Immature natural killer cell (primary cell): ENCODE data around the gene CEP95. TPM values are rescaled to one million over a fixed set of nuclear protein-coding genes. Genes with fewer than 3 reads are reported as not detected.
"Not testable (repeated sequence)": the region's sequence is repeated elsewhere in the genome, so short reads cannot be mapped to it uniquely, and the experiment has no call there.

Experiments used
- DNase-seq, 3 donors: peaks; one replicate each; pipeline ENCODE4 v3.0.0; 2022; ENCODE audit warnings: mixed read lengths in 1 of 3
- H3K27ac Mint-ChIP-seq, 6 donors: one replicate each; pipeline ENCODE4 v1.8.0; 2020; ENCODE audit warnings: mixed read lengths in 6 of 6, mild to moderate bottlenecking in 5 of 6, inconsistent platforms in 4 of 6, moderate library complexity in 3 of 6
- H3K27me3 Mint-ChIP-seq, 3 donors: one replicate each; pipeline ENCODE4 v1.8.0; 2020 to 2021; ENCODE audit warnings: low read depth in 3 of 3, mild to moderate bottlenecking in 3 of 3, mixed read lengths in 3 of 3, moderate library complexity in 3 of 3, inconsistent platforms in 1 of 3
- H3K36me3 Mint-ChIP-seq, 3 donors: one replicate each; pipeline ENCODE4 v1.8.0; 2020; ENCODE audit warnings: mixed read lengths in 3 of 3, inconsistent platforms in 2 of 3, mild to moderate bottlenecking in 2 of 3
- H3K4me1 Mint-ChIP-seq, 2 donors: one replicate each; pipeline ENCODE4 v1.8.0; 2020; ENCODE audit warnings: inconsistent platforms in 2 of 2, mild to moderate bottlenecking in 2 of 2, mixed read lengths in 2 of 2, moderate library complexity in 1 of 2
- H3K4me3 Mint-ChIP-seq, 5 donors: one replicate each; pipeline ENCODE4 v1.8.0; 2020; ENCODE audit warnings: mild to moderate bottlenecking in 5 of 5, mixed read lengths in 5 of 5, inconsistent platforms in 3 of 5, moderate library complexity in 3 of 5
- H3K9me3 Mint-ChIP-seq, 6 donors: one replicate each; pipeline ENCODE4 v1.8.0; 2020; ENCODE audit warnings: mild to moderate bottlenecking in 6 of 6, mixed read lengths in 6 of 6, inconsistent platforms in 4 of 6, moderate library complexity in 3 of 6
- polyA plus RNA-seq, 3 donors: library from polyadenylated mRNA; unstranded; fragments of 300-500 nt; fragmentation: Illumina TruSeq; gene quantifications; one replicate each; pipeline ENCODE4 v1.2.3, GENCODE V29; 2021

The CEP95 gene
- polyA plus RNA-seq, 3 donors from 2014 or later, result 7.1 to 12.7 (median 7.5) TPM

DNA sequence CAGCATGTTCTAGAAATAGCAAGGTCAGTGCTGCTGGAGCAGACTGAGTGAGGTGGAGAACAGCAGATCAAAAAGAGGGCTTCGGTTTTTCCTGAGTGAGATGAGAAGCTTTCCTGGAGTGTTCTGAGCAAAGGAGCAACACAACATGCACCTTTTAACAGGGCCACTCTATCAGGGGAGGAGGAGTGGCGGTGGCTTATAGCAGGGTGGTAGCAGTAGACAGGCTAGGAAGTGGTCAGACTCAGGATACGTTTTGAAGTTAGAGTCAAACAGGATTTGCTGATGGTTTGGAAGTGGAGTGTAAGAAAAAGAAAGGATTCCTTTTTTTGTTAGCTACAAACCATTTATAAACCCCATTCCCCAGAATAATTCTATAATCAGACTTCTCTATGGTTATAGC lies 22.4 kb upstream of the CEP95 start:
- Mint-ChIP-seq H3K27ac (peak overlapping the region in 2 of 6 donors; percentile 15 to 66), H3K4me3 (no peak overlapping the region), H3K27me3 (peaks cover 0 to under 1% (median 0%) of the 10 kb centered on the region in 3 donors), H3K9me3 (no peaks in the 10 kb centered on the region), H3K36me3 (peaks cover 23 to 37% (median 33%) of the 10 kb centered on the region in 3 donors), H3K4me1 (peaks cover 0 to 2% of the 10 kb centered on the region in 2 donors)
- DNase-seq, result no peak

DNA sequence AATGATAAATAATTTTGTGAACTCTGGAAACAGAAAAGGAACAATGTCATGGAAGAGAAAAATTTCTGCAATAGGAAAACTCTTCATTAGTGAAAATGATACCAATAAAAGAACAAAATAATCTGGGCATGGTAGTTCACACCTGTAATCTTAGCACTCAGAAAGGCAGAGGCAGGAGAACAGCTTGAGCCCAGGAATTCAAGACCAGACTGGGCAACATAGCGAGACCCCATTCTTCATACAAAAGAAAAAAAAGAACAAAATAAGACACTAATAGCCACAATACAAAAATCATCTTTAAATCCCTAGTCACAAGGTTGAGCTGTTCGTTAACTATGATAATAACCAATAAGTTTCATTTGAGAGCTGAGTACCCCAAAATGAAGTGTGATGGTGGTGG lies 18.5 kb upstream of the CEP95 start:
- Mint-ChIP-seq H3K36me3 (peaks cover 26 to 34% (median 33%) of the 10 kb centered on the region in 3 donors), H3K4me3 (no peak overlapping the region), H3K27me3 (no peaks in the 10 kb centered on the region), H3K4me1 (peaks cover 6 to 7% of the 10 kb centered on the region in 2 donors), H3K27ac (no peak overlapping the region), H3K9me3 (no peaks in the 10 kb centered on the region)
- DNase-seq, result no peak

DNA sequence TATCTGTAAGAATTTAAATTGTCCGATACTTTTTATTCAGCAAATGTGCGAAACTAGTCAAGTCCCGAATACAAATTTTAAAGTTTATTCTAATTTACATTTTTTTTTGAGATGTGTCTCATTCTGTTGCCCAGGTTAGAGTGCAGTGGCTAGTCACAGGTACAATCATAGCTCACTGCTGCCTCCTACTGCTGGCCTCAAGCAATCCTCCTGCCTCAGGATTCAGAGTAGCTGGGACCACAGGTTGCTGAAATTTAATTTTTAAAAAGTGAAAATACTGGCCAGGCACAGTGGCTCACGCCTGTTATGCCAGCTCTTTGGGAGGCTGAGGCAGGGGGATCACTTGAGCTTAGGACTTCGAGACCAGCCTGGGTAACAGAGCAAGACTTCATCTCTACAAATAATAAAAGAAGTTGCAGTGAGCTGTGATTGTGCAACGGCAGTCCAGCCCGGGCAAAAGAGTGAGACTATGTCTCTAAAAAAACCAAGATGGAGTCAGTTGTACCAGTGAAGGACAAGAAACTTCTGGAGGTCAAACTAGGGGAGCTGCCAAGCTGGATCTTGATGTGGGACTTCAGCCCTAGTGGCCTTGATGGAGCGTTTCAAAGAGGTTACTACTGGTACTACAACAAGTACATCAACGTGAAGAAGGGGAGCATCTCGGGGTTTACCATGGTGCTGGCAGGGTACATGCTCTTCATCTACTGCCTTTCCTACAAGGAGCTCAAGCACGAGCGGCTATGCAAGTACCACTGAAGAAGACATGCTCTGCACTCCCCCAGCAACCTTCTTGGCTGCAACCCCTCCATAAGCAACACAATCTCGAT lies 15.5 kb upstream of the CEP95 start:
- H3K9me3 Mint-ChIP-seq, result no peaks in the 10 kb centered on the region
- H3K27me3 Mint-ChIP-seq, result peaks cover 0 to 3% (median 0%) of the 10 kb centered on the region in 3 donors
- peaks cover 8 to 17% (median 11%) of the 10 kb centered on the region in 3 donors for H3K36me3 Mint-ChIP-seq
- peak; percentile 26 to 38 (median 34) for DNase-seq
- peaks cover 29 to 35% of the 10 kb centered on the region in 2 donors for H3K4me1 Mint-ChIP-seq
- H3K4me3 Mint-ChIP-seq, result no peak overlapping the region
- peak overlapping the region in 3 of 6 donors; percentile 29 to 53 (median 44) for H3K27ac Mint-ChIP-seq

DNA sequence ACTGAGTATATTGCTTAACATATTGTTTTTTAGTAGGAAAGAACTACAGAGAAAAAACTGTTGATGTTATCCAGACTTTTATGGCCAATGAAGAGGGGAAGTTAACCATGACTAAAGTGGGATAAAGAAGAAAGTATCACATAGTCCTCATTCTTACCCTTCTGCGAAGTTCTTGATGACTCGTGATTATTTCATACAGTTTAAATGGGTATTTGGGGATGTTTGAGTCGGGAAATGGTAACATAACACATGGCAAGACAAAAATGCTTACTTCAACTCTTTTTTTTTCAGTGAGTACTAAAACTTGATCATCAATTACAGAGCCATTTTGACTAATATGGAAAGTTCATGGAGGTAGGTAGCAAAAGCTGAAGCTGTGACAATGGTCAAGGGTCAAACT lies 14.8 kb upstream of the CEP95 start:
- DNase-seq, result no peak
- Mint-ChIP-seq H3K36me3 (peaks cover 8 to 17% (median 11%) of the 10 kb centered on the region in 3 donors), H3K4me1 (peaks cover 36 to 42% of the 10 kb centered on the region in 2 donors), H3K27me3 (peaks cover 4 to 9% (median 4%) of the 10 kb centered on the region in 3 donors), H3K27ac (peak overlapping the region in 2 of 6 donors; percentile 36 to 44), H3K4me3 (no peak overlapping the region), H3K9me3 (no peaks in the 10 kb centered on the region)

DNA sequence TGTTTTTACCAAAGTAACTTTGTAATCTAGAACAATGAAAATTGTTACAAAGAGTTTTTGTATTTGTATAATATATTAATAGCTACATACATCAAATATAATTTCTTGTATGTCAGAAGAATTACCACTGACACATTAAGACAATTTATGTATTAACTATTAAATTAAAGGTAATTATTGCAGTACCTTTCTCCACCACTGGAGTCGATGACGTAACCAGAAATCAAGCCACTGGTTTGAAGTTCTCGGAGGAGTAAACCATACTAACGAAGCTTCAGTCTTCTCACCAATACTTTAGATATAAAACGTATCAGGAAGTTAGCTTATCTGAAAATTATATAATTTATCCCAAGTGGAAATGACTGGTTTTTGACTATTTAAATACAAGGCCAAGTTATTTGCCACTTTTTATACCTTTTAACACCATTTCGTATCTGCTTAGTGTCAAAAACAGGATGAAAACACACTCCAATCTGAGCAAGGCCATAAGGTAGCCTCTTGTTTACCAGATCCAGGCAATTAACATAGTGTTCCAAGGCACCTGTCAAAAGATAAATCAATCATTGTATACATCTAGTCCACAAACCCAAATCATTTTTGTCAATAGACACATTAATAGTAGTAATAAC lies 14.2 kb upstream of the CEP95 start:
- peak overlapping the region in 4 of 6 donors; percentile 7 to 65 (median 32) for H3K27ac Mint-ChIP-seq
- H3K4me1 Mint-ChIP-seq, result peaks cover 42 to 48% of the 10 kb centered on the region in 2 donors
- H3K36me3 Mint-ChIP-seq, result peaks cover 8 to 17% (median 11%) of the 10 kb centered on the region in 3 donors
- H3K9me3 Mint-ChIP-seq, result no peaks in the 10 kb centered on the region
- peak in 2 of 3 donors; percentile 17 to 39 for DNase-seq
- no peak overlapping the region for H3K4me3 Mint-ChIP-seq
- peaks cover 10 to 15% (median 10%) of the 10 kb centered on the region in 3 donors for H3K27me3 Mint-ChIP-seq

DNA sequence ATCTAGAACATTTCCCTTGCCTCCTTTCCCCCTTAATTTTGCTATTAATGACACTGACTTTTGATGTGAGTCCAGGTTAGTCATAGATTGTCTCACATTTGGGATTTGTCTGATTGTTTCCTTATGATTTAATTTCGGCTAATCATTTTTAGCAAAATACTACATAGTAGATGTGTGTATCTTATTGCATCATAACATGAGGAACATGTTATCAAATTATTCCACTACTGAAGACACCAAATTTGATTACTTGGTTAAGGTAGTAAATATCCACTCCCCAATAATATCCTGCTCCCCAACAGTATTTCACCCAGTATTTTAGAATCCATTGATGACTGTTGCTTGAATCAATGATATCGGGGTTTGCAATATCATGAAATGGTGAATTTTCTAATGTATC lies 12.7 kb upstream of the CEP95 start:
- H3K27ac Mint-ChIP-seq, result peak overlapping the region in 1 of 6 donors; percentile 78
- peaks cover 10 to 19% (median 17%) of the 10 kb centered on the region in 3 donors for H3K36me3 Mint-ChIP-seq
- peaks cover 50 to 63% of the 10 kb centered on the region in 2 donors for H3K4me1 Mint-ChIP-seq
- H3K9me3 Mint-ChIP-seq, result no peaks in the 10 kb centered on the region
- DNase-seq, result no peak
- peak overlapping the region in 3 of 5 donors; percentile 53 to 76 (median 70) for H3K4me3 Mint-ChIP-seq
- peaks cover 16 to 29% (median 25%) of the 10 kb centered on the region in 3 donors for H3K27me3 Mint-ChIP-seq

DNA sequence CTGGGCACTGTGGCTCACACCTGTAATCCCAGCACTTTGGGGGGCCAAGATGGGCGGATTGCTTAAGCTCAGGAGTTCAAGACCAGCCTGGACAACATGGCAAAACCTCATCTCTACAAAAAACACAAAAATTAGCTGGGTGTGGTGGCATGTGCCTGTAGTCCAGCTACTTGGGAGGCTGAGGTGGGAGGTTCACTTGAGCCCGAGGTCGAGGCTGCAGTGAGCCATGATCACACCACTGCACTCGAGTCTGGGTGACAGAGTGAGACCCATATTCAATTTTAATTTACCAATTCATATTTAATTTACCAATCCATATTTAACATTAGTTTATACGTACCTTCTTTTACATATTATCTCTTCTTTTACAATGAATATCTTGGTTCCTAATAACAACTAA lies 11.5 kb upstream of the CEP95 start:
- not testable (repeated sequence) for H3K9me3 Mint-ChIP-seq, DNase-seq, H3K27ac Mint-ChIP-seq
- Mint-ChIP-seq H3K4me1 (peaks cover 59 to 75% of the 10 kb centered on the region in 2 donors), H3K27me3 (peaks cover 16 to 37% (median 36%) of the 10 kb centered on the region in 3 donors), H3K36me3 (peaks cover 11 to 27% (median 25%) of the 10 kb centered on the region in 3 donors), H3K4me3 (peak overlapping the region in 4 of 5 donors; percentile 100)

DNA sequence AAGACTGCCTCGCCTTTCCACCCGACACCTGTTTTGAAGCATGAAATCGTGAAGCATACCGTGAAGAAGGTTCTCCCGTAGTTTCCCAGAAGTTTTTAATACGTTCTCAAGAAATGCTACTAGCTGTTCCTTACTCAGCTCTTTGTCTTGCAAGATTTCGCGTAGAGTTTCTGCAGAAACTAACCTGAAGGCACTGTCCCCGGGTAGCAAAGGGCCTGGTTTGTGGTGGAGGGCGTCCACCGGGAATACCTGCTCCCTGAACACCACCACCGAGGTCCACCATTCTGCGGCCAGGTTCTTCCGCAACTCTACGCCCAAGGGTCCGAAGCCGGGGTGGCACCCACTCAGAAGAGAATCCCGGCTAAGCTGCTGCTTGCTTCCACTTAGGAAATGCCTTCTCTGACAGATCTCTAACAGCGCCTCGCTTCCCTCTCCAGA lies 10.4 kb upstream of the CEP95 start:
- Mint-ChIP-seq H3K36me3 (peaks cover 8 to 34% (median 29%) of the 10 kb centered on the region in 3 donors), H3K27ac (peak overlapping the region; percentile 97 to 100 (median 99)), H3K4me1 (peaks cover 62 to 85% of the 10 kb centered on the region in 2 donors), H3K27me3 (peaks cover 20 to 48% (median 46%) of the 10 kb centered on the region in 3 donors), H3K4me3 (peak overlapping the region; percentile 100), H3K9me3 (no peaks in the 10 kb centered on the region)
- no peak for DNase-seq

DNA sequence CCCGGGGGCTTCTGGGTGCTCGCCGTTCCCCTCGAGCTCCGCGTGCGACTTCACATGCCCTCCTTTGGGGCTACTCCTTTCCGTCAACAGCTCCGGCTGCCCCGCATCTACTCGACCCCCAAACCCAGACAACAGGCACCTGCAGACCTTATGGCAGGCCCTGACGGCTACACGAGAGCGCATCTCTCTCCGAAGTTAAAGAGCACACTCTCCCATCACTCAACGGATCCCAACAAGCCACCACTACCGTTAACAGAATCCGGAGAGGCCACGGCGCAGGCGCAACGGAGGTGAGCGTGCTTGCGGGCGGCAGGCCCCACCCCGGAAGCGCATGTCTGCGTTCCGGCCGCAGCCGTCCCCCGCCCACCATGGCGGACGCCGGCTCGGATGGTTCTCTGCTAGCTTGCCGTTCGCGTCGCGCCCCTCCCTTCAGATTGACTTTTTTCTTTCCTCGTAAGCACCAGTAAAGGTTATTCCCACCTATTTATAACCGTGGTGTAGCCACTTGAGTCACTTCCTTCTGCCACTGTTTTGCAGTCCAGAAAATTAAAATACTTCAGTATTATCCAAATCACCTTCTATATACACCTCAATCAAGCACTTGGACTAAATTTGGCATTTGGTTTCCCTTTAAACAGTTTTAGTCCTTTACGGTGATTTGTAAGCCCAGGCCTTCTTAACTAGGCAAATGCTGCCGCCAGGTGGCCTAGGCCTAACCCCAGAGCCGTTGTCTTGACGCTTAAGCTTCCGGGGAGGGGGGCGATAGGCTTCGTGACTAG lies 9.8 kb upstream of the CEP95 start, which contains the start of gene POLG2:
POLG2 (minus strand) TSS at position 269 of the 779 bp plus-strand sequence; CDS start at position 183, 86 bp downstream.
- Mint-ChIP-seq H3K27ac (peak within 1 kb of the TSS; percentile 97 to 100 (median 99)), H3K9me3 (no peaks in the 10 kb centered on the region), H3K4me3 (peak within 1 kb of the TSS; percentile 100), H3K36me3 (peaks cover 12 to 40% (median 35%) of the 10 kb centered on the region in 3 donors), H3K27me3 (peaks cover 21 to 54% (median 50%) of the 10 kb centered on the region in 3 donors), H3K4me1 (peaks cover 66 to 91% of the 10 kb centered on the region in 2 donors)
- DNase-seq, result peak; percentile 96

DNA sequence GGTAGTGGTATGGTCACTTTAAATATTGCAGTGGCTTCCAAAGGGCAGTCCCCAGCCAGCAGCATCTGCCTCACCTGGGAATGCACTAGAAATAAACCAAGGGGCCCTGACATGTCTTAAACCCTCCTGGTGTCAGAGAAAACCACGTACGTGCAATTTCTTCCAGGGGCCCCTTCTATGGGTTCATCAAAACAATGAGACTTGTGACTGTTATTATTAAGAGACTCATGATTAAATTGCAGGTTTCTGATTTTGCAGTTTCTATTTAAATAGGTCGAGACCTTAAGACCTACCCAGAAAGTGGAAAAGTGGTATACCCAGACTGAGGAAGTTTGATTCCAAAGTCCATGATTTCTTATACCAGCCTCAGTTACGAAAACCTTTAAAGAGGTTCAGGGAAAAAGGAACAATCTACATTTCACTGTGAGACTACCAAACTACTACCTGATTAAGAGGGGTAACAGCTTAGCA lies 9.2 kb upstream of the CEP95 start:
- H3K4me1 Mint-ChIP-seq, result peaks cover 71 to 95% of the 10 kb centered on the region in 2 donors
- H3K36me3 Mint-ChIP-seq, result peaks cover 18 to 46% (median 41%) of the 10 kb centered on the region in 3 donors
- H3K27ac Mint-ChIP-seq, result peak overlapping the region; percentile 97 to 100 (median 99)
- peaks cover 21 to 60% (median 55%) of the 10 kb centered on the region in 3 donors for H3K27me3 Mint-ChIP-seq
- H3K9me3 Mint-ChIP-seq, result no peaks in the 10 kb centered on the region
- H3K4me3 Mint-ChIP-seq, result peak overlapping the region; percentile 100
- DNase-seq, result no peak

DNA sequence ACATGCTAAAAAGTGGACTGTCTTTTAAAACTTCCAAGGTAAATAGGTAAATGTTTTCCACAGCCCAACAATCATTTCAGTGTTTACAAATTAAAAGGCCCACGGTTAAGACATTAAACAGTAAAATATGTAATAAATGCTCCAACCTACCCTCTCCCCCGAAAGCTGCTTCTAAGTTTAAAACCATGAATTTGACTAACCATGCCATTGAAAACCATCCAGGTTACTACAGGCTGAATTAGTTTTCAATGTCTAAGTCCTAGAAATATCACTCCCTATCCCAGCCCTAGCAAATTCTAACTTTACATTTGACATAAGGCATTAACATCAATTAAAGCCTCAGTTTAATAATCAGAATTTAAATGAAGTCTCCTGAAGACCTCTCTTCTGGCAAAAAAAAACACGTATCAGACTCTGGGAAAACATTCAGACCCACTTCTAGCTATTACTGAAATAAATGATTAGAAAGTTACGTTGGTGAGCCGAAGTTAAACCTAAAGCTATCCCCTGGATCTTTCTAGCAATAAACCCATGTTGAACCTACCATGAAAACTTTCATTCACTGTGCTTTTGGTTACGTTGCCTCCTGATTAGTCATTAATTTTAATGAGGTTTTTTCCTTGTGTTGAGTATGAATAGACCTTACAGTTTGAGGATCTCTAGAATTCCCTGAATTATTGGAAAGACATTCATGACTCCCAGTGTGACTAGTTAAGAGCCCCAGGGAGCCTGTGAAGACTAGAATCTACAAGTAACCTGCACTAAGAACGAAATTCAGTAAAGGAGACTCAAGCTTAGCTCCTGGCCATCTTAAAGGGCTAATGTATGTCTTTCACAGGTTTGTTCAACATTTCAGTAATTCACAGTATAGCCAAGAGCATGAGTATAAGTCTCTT lies 8.2 kb upstream of the CEP95 start:
- peak overlapping the region; percentile 12 to 48 (median 17) for H3K4me3 Mint-ChIP-seq

More for the DNA sequence above, 8.2 kb upstream of the CEP95 start:
- H3K27me3 Mint-ChIP-seq, result peaks cover 21 to 69% (median 55%) of the 10 kb centered on the region in 3 donors
- H3K4me1 Mint-ChIP-seq, result peaks cover 76 to 99% of the 10 kb centered on the region in 2 donors
- peaks cover 27 to 55% (median 50%) of the 10 kb centered on the region in 3 donors for H3K36me3 Mint-ChIP-seq
- peak; percentile 14 to 17 (median 16) for DNase-seq
- peak overlapping the region; percentile 78 to 100 (median 99) for H3K27ac Mint-ChIP-seq
- H3K9me3 Mint-ChIP-seq, result no peaks in the 10 kb centered on the region
